Dermis blood vessel endothelial cell (primary cell): Measurements from ENCODE around the gene DENND1A. TPM values are rescaled to one million over a fixed set of nuclear protein-coding genes. Genes with fewer than 3 reads are reported as not detected.

Experiments used
- DNase-seq: peaks from one replicate; pipeline ENCODE4 v3.0.0; 2010
- total RNA-seq: library from RNA; depleted of rRNA; stranded (reverse); fragments of >200 nt; gene quantifications from 2 replicates; pipeline ENCODE4 v1.2.3, GENCODE V29; 2014

Gene DENND1A
- total RNA-seq, 1 donor from 2014 or later = 9.5 TPM

DNA sequence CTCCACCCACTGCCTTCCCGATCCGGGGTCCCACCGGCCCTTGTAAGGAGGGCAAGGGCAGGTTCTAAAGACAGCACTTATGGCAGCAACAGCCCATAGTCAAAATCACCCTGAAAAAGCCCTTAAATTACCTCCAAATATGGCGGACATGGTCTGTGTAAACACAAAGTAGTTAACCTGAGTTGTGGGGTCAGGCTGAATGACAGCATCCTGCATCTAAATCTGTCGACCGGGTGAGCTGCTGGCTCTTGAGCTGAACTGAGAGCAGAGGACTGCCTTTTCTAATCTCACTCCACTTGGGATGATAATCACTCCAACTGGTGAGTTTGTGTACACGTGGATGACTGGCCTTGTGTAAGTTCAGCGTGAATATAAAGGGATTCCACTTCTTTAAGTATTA lies 249.6 kb downstream of the DENND1A start:
- DNase-seq = no peak

DNA sequence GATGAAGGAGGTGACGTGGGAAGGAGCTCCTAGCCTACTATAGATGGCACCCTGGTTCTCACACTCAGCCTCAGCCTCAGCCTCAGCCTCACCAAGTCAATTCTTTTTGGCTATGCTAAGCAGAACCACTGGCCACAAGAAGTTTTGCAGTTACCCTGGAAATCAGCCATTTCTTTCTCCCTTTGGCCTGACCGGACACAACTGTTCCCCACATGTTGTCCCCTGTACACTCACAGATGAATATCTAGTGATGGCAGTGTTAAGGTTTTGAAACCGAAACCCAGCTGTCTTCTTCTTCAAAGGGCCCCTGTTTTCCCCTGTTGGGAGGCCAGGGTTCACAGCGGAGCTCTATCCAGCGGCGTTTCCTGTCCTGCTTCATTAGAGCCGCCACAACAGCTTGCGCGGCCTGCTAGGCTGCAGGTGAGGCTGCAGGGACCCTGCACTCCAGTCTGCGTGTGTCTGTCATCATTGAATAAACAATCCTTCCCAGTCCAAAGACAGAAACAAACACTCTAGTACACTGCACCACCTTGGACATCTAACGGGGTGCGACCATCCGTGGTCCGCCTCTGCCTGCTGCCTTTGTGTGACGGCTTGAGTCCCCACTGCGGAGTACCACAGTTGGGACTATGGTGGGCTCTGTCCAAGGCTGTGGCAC lies 250.5 kb downstream of the DENND1A start:
- no peak for DNase-seq

DNA sequence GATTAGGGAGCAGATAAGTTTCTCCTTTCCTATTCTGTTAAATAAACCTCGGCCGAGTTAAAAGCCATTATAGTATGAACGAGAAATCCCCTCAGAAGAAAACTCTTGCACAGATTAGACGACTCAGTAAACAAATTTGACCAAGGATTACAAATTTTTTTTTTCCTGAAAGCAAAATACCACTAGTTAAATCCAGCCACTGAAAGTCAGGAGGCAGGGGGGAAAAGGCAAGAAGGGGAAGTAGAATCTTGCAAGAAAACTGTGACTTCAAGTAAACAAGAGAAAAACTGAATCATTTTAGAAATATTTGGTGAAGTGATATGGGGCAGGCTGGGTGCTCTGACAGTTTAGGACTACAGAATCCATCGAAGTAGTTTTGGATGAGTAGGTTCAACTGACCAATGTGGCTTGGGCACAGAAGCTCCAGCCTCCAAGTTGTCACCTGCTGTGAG lies 251.0 kb downstream of the DENND1A start:
- DNase-seq = no peak

DNA sequence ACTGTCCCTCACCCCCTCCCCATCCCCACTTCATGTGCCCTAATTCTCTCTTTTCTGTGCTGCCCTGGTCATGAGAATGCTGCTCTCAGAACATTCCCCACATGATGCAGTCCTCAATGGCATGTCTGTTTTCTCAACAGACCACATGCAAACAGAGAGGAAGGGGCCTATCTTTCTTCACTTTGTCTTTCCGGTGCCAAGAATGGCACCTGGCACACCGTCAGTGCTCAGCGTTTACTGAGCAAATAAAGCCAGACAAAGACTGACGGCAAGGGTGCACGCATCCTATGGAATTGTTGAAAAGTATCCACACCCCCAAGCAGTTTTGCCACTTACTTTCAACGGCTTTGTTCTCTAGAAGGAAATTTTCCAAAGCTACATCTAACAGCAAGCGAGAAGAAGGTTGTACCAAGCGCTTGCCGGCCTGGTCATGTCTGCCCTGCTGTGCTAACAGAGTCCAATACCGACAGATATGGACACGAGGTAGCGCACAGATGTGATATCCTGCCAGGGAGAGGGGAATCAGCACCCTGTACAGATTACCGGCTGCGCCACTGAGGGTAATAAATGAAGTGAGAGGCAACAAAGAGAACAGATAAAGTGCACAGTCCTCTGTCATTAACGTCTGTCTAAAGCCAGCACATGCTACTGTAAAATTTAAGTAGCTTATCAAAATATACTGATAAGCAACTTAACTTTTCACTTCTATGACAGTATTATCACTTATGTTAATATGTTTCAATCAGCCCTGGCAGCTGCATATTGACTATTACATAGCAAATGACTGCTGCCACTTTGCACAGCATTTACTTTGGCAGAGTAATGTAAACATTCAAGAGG lies 251.7 kb downstream of the DENND1A start:
- no peak for DNase-seq

DNA sequence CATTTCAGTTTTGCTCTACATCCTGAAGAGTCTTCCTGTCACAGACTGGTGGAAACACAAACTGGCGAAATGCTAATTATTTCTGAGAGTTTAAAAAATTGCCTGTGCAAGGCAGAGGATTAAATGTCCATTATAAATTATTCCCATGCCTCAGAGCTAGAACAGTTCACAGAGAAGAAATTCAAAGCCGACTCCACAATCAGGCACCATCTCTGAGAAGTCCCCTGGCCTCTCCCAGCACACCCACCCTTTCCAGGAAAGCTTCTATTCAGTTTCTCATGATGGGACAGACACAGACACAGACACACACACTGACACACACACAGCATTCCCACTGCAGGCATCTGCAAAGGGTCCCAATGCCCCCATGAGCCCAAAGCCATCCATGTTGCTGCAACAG lies 253.1 kb downstream of the DENND1A start:
- DNase-seq = no peak

DNA sequence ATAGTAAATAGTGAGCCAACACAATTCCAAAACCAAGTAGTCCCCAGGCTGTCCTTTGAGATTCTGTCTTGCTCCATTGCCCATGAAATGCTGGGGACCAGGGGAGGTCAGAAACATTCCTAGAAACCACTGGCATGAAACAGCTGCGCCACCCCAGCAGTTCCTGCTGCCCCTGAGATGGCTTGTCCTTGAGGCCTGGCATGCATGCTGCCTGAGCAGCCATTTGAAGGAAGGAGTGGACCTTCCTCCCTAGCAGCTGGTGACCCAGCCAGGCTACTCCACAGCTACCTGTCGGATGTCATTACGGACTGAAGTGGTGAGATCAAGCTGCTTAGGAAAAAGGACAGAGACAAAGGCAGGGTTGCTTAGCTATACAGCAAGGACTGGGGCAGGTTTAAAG lies 260.6 kb downstream of the DENND1A start:
- no peak for DNase-seq

DNA sequence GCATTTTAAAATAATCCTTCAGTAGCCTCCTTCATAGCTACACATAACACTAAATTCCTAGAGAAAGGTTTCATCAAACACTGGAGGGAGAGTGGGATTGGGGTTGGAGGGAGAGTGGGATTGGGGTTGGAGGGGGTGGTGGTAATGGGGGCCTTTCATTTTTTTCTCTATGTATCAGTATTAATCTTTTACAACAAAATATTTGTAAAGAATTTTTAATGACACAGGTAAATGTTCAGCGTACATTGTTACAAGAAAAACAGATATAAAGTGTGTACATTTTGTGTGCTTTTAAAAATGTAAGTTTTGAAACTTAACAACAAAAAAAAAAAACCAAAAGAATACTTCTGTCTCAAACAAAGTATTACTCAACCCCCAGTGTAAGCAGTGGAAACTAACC lies 266.4 kb downstream of the DENND1A start:
- DNase-seq = no peak

DNA sequence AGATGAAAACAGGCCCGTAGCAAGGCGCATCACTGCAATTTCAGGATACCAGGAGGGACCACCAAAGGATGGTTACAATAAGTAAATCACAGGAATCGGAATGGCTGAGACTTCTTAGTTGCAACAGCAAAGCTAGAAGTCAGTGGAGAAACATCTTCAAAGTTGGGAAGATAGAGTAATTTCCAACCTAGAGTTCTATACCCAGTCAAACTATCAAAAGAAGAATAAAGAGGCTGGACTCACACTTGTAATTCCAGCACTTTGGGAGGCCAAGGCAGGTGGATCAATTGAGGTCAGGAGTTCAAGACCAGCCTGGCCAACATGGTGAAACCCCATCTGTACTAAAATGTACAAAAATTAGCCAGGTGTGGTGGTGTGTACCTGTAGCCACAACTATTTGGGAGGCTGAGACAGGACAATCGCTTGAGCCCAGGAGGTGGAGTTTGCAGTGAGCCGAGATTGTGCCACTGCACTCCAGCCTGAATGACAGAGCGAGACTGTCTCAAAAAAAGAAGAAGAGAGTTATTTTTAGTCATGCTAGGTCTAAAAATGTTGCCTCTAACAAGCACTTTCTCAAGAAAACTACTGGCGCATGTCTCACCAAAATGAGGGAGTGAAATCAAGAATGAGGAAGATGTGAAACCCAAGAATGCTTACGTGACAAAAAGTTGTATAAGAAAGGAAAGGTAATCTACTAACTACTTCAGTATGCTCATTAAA lies 267.7 kb downstream of the DENND1A start:
- DNase-seq = no peak

DNA sequence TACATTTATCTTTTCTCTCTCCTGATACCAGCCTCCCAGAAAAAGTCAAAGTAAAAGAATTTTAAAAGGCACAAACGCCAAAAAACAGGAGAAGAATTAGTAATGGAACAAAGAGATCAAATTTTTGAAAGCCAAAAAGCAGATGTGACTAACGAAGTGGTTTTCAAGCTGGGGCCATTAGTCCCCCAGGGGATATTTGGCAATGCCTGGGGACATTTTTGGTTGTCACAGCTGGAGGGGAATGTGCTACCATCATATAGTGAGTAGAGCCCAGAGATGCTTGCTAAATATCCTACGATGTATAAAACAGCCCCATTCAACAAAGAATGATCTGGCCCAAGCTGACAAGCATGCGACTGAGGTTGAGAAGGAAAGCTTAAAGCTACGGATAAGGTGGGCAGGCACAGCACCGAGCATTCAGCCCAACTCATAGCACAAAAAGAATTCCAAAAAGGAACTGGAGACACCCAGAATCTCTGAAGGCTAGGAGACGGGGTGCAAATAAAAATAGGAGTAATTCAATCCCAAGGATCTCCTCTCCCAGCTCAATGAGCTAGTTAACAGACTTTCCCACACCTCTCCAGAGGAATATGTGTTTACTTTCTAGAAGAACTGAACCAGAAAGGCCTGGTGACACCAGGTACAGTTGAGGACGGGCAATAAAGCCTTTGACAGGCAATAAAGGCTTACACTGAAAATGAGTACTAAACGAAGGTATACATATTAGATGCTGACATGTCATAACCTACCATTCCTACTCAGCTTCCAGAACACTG lies 269.0 kb downstream of the DENND1A start:
- no peak for DNase-seq

DNA sequence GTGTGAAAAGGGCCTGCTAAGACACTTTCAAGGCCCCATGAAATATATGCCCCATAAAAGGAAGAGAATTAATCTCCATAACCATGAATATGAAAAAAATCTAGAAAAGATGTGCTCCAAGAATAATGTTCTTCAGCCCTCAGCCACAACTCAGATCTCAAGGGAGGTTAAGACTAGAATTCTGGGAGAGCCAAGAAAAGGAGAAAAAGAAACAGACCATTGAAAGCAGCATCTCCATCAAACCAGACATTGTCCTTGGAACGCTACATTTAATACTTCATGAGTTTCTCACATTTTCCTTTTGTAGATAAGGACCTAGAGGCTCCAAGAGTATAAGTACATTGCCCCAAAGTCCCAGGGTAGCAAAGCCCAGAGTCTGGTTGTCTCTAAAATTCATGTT lies 270.6 kb downstream of the DENND1A start:
- no peak for DNase-seq

DNA sequence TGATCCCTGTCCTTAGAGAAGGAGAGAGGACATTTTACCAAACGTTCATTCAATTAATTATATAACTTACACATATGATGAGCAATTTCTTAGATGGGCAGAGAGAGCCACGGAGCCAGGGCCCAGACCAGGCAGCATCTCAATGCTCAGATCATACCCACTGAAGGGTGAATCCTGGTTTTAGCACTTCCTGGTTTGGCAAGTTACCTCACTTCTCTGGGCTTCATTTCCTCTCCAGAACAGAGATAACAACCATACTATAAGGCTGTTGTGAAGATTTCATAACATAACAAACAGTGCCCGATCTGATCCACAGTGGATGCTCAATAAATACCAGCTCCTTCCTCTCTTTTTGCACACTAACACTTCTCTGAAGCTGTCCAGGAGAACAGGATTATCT lies 271.1 kb downstream of the DENND1A start:
- DNase-seq = no peak

DNA sequence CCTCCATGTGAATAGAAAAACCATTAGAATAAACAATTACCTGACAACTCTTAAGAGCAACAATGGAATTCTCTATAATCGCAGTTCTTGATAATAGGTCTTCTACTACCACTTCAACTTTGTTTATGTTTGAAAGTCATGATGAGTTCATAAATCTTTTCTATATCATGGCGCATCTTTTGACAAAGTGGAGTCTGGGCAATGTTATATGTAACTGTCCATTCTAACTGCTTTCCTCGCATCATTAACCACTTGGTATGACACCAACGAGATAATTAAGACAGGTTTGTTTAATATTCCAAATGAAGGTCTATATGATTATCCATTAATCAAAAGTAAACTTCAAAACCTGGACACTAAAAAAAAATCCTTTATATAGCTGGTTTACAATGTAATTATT lies 272.0 kb downstream of the DENND1A start:
- no peak for DNase-seq

DNA sequence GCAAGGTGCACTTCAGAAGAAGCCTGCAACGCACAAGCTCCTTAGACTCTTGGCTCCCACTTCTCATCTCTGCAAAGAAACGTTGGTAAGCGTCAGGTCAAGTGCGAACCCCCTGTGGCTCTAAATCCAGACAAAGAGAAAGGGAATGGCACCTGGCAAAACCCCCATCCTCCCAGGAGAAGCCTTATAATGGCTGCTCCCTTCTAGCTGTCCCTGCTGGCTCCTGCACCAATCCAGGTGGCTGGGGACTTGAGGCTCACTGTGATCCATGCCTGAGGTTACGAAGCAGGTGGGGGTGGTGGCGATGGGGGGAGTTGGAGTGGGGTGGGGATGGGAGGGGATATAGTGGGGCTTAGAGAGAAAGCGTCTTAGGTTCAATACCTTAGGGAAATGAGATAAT lies 272.8 kb downstream of the DENND1A start:
- DNase-seq = no peak

DNA sequence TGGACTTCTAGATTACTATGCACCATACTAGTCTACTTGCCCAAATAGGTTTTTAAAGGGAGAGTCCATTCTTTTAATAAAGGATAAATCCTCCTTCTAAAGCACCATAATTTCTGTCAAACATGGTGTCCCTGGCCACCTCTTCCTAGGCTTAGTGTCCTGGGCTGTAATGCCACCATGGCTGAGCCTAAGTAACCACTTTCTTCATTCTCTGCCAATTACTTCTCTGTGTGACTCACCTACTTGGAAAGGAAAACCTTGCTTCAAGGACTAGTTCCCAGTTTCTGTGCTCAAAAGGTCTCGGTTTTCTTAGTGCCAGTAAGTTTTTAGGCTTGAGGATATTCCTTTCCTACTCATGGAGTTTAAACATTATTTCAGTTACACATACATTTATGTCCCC lies 273.4 kb downstream of the DENND1A start:
- no peak for DNase-seq

DNA sequence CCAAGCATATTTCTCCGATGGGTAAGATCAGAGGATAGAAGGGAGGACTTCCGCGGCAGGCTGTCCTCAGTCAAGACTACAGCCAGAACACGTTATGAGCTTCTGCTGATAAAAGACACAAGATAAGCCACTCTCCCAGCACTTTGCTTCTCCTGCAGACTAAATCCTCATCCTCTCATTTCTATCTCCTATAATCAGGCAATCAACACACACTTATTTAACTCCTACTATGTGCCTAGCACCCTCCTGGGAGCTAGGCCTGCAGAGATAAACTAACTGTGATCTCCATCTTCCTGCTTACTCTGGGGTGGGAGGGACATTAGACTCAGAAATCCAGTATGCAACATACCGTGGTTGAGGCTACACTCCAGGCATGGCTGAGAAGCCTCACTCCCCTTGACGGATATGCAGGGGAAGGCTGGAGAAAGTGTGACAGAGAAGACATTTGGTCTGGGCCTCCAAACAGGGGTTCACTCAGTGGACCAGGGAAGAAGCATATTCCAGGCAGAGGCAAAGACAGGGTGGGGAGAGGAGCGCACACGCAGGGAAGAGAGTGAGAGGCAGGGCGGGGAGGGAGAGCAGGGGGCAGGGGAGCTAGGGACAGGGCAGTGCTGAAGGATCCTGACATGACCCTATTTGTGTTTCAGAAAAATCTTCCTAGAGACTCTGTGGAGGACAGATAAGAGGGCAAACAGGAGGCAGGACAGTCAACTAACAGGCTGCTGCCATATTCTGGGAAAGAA lies 274.1 kb downstream of the DENND1A start:
- no peak for DNase-seq

DNA sequence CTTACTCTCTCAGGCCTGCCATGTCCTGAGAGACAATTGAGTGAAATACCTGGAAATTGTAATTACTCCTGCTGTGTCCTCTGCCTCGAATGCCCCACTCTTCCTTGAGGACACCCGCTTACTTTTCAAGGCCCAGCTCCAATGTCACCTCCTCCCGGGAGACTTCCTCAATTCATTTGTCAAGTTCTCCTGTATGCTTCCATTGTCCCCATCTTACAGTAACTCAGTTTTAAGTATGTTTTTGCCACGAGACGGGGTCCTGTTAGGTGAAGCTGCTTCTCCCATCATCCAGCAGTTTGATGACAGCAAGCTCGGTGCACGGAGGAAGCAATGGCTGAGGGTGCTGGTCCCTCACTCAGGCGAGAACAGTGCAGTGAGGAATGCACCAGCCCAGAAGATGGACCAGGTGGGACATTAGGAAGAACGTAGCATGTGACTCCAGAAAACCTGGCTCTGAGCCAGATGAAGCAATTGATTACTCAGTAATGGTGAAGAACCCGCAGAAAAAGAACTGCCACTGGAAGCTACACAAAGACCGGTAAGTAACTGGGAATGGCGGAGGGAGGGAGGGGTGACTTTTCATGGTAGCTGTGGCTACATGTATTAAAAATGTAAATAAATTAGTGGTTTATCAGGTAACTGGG lies 274.8 kb downstream of the DENND1A start:
- no peak for DNase-seq

DNA sequence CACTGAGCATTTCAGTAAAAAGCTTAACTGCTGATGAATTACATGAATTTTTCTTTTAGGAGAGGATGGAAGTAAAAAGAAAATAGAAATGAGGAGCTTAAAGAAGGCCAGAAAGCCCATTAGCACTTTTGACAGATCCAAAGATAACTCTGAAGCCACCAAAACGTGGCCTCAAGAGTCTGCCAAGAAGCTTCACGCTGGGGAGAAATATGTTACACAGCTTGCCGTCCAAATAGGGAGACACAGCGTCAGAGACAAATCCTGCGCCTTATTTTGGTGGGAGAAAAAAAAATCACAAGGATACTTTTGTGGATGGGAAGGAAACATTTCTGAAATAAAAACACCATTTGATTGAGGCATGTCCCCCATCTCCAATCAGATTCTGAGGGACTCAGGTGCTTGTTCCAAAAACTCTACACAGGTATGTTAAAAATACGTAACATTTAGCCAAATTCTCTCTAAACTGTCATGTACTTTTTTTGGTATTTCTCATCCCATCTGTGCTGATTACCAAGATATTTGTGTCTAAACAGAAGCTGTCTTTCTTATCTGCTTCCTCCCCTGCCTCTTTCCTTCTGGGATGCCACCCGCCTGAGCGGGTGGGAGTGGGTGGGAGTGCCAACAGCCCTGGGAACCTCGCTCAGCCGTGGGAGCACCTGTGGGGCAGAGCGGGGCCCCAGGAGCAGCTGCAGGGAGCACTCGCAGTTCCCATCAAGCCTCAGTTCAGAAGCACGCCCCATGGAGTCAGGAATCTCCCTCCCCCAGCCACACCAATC lies 275.5 kb downstream of the DENND1A start:
- no peak for DNase-seq

DNA sequence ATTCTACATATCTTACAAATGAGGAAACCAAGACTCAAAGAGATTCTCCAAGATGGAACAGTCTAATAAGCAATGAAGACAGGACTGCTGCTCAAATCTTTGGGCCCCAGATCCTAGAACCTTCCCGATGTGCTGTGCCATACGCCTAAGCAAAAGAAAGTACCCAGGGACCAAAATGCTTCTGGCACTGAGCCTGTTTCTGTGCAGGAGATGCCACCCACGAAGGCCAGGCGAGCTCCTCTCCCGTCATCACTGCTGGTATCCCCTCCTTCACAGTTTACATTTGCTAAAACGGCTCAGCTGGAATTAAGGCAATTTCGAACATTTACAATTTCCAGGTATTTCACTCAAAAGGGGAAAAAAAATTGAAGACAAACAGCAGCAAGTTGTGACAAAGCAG lies 277.5 kb downstream of the DENND1A start:
- no peak for DNase-seq

DNA sequence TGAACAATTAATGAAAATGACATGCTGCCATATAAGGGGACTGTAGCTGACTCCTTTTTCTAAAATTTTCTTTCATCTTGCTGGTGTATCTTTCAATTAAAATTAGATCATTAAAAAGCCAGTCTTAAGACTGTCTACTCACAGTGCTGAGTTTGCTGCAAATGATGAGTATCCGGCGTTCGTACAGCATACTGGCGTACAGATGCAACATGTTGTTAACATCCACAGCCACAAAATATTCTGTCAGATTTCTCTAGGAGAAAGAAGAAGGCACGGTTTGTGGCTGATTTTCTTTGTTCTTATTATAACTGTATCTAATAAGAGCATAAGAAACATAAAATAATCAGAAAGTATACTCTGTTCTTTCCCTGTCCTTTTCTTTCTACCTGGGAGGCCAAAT lies 278.1 kb downstream of the DENND1A start:
- DNase-seq = no peak

DNA sequence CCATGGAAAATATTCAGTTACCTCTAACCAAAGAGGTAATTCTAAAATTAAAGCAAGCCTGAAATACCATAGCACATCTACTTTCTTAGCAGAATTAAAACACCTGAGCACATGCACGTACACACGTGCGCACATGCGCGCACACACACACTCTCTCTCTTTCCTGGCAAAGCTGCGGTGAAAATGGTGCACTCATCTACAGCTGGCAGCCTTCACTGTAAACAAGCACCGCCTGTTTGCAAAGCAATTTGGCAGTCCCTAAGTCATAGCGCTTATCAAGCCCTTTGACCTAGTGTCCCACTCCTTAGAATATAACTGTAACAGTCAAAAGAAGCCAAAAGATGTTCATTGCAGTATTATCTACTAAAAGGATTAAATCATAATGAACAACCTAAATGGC lies 278.7 kb downstream of the DENND1A start:
- no peak for DNase-seq

DNA sequence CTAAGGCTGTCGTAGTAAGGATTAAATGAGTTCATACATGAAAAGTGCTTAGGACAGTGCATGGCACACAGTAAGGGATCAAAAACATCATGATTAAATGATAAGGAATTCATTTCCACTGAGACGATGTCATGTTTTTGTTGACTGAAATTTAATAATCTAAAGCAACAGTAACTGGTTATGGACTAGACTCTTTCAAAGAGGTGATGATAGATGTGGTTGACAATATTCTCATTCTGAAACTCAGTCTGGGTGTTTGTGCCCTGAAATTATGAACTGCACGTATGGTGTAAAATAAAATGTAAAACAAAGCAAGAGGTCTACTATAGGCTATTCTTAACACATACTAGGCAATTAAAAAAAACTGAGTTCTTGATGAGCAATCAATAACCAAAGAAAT lies 280.0 kb downstream of the DENND1A start:
- no peak for DNase-seq
